ENCODE measurements around the gene NT5E.
"Not testable (repeated sequence)": the region's sequence is repeated elsewhere in the genome, so short reads cannot be mapped to it uniquely, and the experiment has no call there.

The NT5E gene

DNA sequence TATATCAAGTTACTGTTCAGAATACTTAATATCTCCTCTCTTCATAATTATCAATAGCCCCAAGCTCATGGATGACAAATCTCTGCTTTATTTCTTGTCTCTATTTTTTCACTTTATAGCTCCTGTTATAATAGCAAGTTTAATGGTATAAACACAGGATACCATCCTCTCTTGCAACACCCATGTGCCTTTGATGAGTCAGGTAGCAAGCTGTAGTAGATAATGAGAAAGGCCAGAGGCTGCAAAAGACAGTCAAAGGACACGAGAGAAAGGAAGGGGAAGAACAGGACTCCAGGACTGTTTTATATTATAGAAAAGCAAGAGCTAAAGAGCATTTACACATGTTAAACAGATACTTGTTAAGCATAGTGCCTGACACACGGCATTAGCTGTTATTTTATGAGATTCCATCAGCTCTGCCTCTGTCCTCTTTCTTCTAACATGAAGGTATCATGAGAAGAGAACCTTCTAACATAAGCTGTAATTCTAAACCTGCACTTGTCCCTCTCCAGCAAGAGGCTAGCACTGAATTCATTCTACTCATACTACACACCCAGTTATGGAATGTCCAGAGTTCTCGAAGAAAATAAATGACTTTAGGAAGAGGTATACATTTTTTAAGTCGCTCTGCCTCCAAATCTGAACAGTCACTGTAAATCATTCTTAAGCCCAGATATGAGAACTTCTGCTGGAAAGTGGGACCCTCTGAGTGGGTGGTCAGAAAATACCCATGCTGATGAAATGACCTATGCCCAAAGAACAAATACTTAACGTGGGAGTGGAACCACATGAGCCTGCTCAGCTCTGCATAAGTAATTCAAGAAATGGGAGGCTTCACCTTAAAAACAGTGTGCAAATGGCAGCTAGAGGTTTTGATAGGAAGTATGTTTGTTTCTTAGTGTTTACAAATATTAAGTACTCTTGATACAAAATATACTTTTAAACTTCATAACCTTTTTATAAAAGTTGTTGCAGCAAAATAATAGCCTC lies 45.0 kb downstream of the NT5E start:
- no peak for DNase-seq

DNA sequence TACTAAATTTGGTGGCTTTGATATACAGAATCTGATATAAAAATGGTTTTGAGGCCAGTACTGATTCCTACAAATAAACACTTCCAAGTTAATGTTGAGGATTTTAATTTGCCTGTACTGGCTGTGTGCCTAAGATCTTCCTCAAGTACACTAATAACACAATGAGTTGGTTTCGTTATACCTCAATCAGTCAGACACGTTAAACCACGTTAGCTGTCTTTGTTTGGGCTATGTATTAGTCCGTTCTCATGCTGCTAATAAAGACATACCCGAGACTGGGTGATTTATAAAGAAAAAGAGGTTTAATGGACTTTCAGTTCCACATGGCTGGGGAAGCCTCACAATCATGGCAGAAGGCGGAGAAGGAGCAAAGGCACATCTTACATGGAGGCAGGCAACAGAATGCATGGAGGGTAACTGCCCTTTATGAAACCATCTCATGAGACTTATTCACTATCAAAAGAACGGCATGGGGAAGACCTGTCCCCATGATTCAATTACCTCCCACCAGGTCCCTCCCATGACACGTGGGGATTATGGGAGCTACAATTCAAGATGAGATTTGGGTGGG lies 46.2 kb downstream of the NT5E start:
- DNase-seq, result no peak

DNA sequence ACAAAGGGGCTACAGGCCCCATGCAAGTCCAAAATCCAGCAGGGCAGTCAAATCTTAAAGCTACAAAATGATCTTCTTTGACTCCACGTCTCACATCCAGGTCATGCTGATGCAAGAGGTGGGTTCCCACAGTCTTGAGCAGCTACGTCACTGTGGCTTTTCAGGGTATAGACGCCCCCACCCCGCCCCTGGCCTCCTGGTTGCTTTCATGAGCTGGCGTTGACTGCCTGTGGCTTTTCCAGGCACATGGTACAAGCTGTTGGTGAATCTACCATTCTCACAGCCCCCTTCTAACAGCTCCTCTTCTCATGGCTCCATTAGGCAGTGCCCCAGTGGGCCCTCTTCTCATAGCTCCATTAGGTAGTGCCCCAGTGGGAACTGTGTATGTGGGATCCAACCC lies 47.0 kb downstream of the NT5E start:
- no peak for DNase-seq

DNA sequence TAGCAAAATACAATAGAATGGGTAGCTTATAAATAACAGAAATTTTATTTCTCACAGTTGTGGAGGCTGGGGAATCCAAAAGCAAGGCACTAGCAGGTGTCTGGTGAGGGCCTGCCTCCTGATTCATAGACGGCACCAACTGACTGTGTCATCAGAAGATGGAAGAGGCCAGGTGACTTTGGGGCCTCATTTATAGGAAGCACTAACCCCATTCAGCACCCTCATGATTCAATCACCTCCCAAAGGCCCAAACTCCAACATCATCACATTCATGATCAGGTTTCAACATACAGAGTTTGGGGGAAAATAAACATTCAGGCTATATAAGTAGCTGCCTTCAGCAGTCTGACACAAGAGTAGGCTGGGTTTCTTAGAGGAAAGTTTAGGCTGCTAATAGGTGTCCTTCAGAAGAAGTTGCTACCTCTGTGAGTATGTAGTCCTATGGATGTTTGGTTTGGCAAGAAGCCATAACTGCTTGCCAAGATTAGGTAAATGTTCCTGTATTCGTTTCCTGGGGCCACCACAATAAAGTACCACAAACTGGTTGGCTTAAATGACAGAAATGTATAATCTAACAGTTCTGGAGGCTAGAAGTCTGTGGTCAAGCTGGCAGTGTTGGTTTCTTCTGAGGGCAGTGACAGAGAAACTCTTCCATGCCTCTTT lies 48.8 kb downstream of the NT5E start:
- peak in 1 of 2 experiments; percentile 19 for DNase-seq

DNA sequence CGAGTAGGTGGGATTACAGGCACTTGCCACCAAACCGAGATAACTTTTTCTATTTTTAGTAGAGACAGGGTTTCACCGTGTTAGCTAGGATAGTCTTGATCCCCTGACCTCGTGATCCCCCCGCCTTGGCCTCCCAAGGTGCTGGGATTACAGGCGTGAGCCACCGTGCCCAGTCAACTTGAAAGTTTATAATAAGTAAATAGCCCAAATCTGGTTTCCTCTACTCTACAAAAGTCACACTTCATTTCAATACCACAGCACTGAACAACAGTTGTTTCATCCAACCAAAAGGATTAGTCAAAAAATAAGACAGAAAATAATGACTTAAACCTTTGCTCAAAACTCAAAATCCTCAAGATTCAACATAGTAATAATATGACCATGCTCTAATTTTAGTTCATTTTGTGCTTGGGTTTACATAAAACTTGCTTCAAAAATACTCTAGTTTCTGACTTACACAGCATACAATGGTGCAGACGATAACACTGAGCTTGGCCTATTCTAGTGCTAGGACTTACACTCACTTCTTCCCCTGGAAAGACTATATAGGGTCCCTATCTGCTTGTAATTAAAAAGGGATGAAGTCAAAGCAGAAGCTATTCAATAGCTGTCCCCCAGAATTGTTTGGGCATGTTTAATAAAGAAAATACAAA lies 56.7 kb downstream of the NT5E start:
- no peak for DNase-seq

DNA sequence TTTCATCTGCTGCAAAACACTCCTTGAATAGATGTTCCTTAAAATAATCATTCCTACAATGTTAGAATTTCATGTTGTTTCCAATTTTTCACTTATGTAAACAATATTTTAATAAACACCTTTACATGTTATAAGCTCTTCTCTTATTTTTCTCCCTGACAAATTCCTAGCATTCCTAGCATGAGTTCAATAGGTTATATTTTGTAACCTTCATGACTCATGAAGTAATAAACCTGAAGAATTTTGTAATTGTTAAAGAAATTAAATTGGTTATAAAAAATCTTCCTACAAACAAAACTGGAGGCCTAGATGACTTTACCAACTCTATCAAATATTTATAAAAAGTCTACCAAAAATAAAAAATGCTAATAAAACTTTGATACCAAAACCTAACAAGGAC lies 66.3 kb downstream of the NT5E start:
- DNase-seq, result peak in 1 of 2 experiments; percentile 45

DNA sequence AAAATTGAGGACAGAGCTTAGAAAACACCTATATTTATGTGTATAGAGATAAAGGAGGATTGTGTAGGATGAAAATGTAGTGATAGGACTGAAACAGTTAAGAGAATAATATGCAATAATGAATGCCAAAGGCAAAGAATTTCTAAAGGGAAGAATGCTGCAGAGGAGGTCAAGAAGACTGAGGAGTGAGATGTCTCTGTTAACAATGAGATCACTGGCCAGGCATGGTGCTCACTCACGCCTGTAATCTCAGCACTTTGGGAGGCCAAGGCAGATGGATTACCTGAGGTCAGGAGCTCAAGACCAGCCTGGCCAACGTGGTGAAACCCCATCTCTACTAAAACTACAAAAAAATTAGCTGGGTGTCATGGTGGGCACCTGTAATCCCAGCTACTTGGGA lies 74.4 kb downstream of the NT5E start:
- not testable (repeated sequence) for DNase-seq

DNA sequence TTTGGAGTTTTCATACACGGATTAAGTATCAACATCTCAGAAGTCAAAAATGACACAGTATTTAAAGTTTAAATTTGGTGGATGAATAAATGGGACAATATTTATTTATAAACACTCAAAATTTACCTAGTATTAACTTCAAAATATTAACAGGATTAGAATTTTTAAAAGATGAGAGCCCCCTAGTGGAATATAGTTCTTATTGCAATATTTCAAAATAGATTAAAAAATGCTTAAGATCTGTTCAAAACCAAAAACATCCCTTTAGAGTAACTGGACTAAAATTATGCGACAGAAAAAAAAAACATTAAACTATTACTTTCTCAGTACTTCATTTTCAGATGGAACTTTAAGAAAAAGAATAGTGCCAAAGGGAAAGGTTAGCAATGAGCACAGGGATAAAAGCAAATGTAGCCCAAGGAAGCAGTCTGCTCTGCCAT lies 87.2 kb downstream of the NT5E start:
- DNase-seq, result peak in 1 of 2 experiments; percentile 41

DNA sequence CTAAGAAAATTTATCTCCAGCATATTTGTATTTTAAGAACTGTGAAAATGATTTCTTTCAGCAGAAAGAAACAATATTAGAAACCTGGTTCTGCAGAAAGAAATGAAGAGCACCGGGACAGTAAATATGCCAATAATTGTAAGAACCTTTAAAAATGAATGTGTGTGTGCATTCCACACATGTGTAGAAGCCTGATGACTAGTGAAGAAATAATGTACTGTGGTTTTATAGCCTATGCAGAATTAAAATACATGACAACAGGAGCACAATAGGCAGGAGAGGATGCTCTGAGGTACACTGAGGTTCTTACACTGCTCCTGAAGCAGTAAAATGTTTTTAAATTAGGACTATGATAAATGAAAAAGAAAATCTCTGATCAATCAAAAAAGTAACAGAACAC lies 94.9 kb downstream of the NT5E start:
- no peak for DNase-seq
